GM06990 (cell line): ENCODE data around the gene EME1.

ENCODE experiments used
- DNase-seq: peaks from one replicate; pipeline ENCODE4 v3.0.0-alpha.2; 2011; ENCODE audit not compliant: insufficient read length; ENCODE audit errors: extremely low read depth
- H3K27me3 ChIP-seq: replicated peaks from 2 replicates; pipeline ENCODE4 v1.6.0; 2011; ENCODE audit warnings: low read length; ENCODE audit not compliant: control insufficient read depth, insufficient read depth
- H3K36me3 ChIP-seq: 2 replicates; pipeline ENCODE4 v1.5.1; 2011; ENCODE audit warnings: low read length; ENCODE audit not compliant: control insufficient read depth, insufficient read depth
- H3K4me3 ChIP-seq: replicated peaks from 2 replicates; pipeline ENCODE4 v1.5.1; 2011; ENCODE audit warnings: low read depth, mild to moderate bottlenecking, control low read depth, low read length
- TF ChIP-seq, protein P1 (sequence below): IDR thresholded peaks from 2 replicates; pipeline ENCODE4 v1.5.1; 2011; ENCODE audit warnings: low read length, control low read depth, mild to moderate bottlenecking, inconsistent platforms; ENCODE audit not compliant: insufficient read depth, poor library complexity, severe bottlenecking

Gene EME1

DNA sequence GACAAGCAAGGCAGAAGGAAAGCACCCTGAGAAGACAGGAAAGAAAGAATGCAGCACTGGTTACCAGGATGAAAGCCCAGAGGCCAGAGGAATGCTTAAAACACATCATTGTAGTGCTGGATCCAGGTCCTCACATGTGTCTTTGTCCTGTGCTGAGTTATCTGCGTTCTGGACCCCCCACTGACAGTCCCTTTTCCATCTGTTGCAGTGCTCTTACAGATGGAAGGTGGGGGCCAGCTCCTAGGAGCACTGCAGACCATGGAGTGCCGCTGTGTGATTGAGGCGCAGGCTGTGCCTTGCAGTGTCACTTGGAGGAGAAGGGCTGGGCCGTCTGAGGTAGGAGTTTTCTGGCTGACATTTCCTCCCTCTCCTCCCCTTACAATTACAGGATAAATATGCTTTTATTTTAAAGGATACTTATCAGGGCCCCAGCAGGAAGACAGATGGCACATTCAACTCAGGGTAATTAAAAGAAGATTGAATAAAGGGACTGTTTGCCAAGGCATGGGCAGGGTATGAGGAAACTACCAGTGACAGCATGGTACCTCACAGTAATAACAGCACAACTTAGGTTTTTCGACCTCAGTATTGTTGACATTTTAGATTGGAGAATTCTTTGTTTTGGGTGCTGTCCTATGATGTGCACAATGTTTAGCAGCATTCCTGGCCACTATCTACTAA is 3.0 kb downstream of the EME1 start:
- H3K27me3 ChIP-seq = no peaks in the 10 kb centered on the region
- no peak overlapping the region for H3K4me3 ChIP-seq
- TF ChIP-seq, protein P1, sequence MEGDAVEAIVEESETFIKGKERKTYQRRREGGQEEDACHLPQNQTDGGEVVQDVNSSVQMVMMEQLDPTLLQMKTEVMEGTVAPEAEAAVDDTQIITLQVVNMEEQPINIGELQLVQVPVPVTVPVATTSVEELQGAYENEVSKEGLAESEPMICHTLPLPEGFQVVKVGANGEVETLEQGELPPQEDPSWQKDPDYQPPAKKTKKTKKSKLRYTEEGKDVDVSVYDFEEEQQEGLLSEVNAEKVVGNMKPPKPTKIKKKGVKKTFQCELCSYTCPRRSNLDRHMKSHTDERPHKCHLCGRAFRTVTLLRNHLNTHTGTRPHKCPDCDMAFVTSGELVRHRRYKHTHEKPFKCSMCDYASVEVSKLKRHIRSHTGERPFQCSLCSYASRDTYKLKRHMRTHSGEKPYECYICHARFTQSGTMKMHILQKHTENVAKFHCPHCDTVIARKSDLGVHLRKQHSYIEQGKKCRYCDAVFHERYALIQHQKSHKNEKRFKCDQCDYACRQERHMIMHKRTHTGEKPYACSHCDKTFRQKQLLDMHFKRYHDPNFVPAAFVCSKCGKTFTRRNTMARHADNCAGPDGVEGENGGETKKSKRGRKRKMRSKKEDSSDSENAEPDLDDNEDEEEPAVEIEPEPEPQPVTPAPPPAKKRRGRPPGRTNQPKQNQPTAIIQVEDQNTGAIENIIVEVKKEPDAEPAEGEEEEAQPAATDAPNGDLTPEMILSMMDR = no peak
- DNase-seq = no peak
- H3K36me3 ChIP-seq = peaks cover 16% of the 10 kb centered on the region

DNA sequence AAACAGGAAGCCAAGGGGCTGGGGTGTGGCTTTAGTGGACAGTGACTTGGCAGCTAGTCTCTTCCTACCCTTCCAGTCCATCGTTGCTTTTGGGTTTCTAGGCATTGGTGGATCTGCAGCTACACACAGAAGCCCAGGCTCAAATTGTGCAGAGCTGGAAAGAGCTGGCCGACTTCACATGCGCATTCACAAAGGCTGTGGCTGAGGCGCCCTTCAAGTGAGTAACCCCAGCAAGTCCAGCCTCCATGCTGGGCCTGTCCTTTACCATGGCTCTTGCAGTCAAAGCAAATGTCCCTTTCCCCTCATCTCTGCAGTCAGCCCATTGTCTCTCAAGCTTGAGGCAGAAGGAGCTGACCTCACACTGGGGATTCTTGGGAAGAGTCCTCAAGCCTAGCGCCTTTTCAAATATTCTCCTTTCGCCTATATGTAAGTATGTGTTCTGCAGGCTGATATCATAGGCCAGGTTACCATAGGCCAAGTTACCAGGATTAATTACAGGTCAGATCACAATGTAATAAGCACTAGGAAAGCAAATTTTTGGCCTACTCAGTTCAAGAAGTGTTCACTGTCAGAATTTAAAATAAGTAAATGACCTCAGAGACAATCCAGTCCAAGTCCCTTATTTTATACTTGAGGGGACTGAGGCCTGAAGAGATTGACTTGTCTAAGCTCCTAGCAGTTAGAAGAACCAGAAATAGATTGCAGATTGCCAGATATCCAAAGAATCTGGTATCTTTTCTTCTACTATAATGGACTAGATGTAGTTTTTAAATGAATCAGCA is 6.5 kb downstream of the EME1 start:
- Histone ChIP-seq H3K36me3 (peaks cover 31% of the 10 kb centered on the region), H3K4me3 (no peak overlapping the region), H3K27me3 (no peaks in the 10 kb centered on the region)
- TF ChIP-seq, protein P1 = no peak
- no peak for DNase-seq

DNA sequence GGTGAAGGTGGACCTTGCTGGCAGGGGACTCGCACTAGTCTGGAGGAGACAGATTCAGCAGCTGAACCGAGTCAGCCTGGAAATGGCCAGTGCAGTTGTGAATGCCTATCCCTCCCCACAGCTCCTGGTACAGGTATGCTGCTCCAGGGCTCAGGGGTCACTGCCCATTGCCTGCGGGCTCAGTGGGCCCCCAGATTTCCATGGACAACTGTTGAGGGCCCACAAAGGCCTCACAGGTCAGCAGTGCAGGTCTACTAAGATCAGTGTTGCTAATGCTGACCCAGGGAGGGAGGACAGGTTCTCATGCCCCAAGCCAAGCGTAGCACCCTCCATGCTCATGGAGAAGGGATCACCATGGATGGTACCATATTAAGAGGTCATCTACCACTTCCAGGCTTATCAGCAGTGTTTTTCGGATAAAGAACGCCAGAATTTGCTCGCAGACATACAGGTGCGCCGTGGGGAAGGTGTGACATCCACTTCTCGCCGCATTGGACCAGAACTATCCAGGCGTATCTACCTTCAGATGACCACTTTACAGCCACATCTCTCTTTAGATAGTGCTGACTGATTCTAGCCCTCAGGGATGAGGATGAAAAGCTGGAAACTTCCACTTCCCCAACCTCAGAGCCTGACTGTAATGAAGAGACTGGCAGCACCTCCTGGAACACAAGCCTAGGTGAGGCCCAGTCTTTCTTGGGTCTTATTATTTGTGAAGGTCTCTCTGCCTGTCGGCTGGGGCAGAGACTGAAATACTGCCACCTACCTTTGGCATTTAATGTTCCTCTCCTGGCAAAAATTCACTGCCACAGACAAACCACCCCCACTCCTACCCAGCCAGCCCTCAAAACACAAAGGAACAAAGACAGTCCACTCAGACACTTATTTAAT is 7.6 kb downstream of the EME1 start:
- no peaks in the 10 kb centered on the region for H3K27me3 ChIP-seq
- TF ChIP-seq, protein P1 = peak; percentile 6
- DNase-seq = no peak
- no peak overlapping the region for H3K4me3 ChIP-seq
- H3K36me3 ChIP-seq = peaks cover 40% of the 10 kb centered on the region

DNA sequence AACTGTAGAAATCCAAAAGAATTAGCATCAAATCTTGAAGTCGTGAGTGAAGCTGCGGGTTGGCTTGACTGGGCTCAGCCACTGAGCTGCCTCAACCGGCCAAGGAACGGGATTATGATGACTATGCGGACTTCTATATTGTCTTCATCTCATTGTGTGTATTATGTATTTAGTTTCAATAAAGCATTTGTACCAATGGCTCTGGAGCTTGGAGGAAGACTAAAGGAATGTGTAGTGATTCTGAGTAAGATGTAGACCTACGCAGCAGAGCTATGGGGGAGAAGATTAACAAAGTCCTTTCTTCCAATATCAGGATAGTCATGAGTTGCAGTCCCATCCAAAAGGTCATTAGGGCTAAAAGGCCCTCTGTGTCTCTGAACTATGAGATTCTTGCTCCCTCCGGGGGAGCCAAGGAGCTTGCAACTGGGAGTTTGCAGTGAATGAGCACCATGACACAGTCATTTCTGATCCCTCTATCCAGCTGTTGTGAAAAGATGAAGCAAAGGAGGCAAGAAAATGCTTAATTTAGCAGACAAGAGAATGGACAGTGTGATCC is 8.3 kb downstream of the EME1 start:
- TF ChIP-seq, protein P1 = no peak

DNA sequence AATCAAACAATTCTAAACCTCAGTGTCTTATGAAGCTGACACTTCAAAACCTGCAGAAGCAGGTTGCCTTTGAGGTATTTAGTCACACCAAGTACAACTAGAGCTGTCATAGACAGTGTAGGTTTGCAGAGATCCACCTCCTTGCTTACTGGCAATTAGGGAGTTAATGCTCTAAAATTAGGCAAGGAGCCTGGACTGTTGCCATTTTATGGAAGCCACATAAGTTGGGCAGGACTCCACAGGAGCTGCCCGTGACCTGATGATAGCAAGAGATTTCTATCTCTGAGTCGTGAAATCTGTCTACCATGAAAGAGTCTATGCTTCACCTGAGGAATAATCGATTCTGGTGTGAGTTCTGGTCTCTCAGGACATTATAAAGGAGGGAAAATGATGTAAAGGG is 8.9 kb downstream of the EME1 start:
- no peak for DNase-seq
- TF ChIP-seq, protein P1 = no peak
- Histone ChIP-seq H3K27me3 (no peaks in the 10 kb centered on the region), H3K4me3 (no peak overlapping the region), H3K36me3 (peaks cover 45% of the 10 kb centered on the region)

More for the DNA sequence above, 8.3 kb downstream of the EME1 start:
- H3K36me3 ChIP-seq = peaks cover 42% of the 10 kb centered on the region
- no peak for DNase-seq
- H3K4me3 ChIP-seq = no peak overlapping the region
- no peaks in the 10 kb centered on the region for H3K27me3 ChIP-seq
